GM19035 (cell line): ENCODE data around the gene FRAS1.

Source experiments
- ATAC-seq: cut with Tn5 transposase; IDR thresholded peaks from one replicate; pipeline ENCODE4 v1.9.1; 2021; ENCODE audit not compliant: unreplicated experiment

Gene FRAS1

GRCh38 chr4:78360466-78360865, 303.3 kb downstream of the FRAS1 start:
- ATAC-seq = no peak

- no peak for ATAC-seq
Measured at GRCh38 chr4:78361621-78362120, 304.5 kb downstream of the FRAS1 start.

GRCh38 chr4:78362310-78362709, 305.2 kb downstream of the FRAS1 start:
- no peak for ATAC-seq

- no peak for ATAC-seq
Measured at GRCh38 chr4:78363031-78363570, 306.0 kb downstream of the FRAS1 start.

GRCh38 chr4:78369679-78370078, 312.6 kb downstream of the FRAS1 start:
- ATAC-seq = no peak

GRCh38 chr4:78370631-78371372, 313.7 kb downstream of the FRAS1 start:
- no peak for ATAC-seq

GRCh38 chr4:78372355-78372988, 315.3 kb downstream of the FRAS1 start:
- ATAC-seq = no peak

- no peak for ATAC-seq
Measured at GRCh38 chr4:78377555-78377954, 320.4 kb downstream of the FRAS1 start.

- no peak for ATAC-seq
Measured at GRCh38 chr4:78379040-78379439, 321.9 kb downstream of the FRAS1 start.

GRCh38 chr4:78379991-78380729, 323.0 kb downstream of the FRAS1 start:
- ATAC-seq = no peak

GRCh38 chr4:78386679-78387078, 329.6 kb downstream of the FRAS1 start:
- no peak for ATAC-seq

- no peak for ATAC-seq
Measured at GRCh38 chr4:78395642-78396041, 338.5 kb downstream of the FRAS1 start.

GRCh38 chr4:78396613-78397291, 339.6 kb downstream of the FRAS1 start:
- no peak for ATAC-seq

GRCh38 chr4:78397292-78397630, 340.1 kb downstream of the FRAS1 start:
- no peak for ATAC-seq

- no peak for ATAC-seq
Measured at GRCh38 chr4:78409612-78410202, 352.6 kb downstream of the FRAS1 start.

- no peak for ATAC-seq
Measured at GRCh38 chr4:78410225-78410624, 353.1 kb downstream of the FRAS1 start.

GRCh38 chr4:78410676-78411075, 353.6 kb downstream of the FRAS1 start:
- no peak for ATAC-seq

- no peak for ATAC-seq
Measured at GRCh38 chr4:78414116-78414515, 357.0 kb downstream of the FRAS1 start.

GRCh38 chr4:78417603-78418002, 360.5 kb downstream of the FRAS1 start:
- no peak for ATAC-seq

- no peak for ATAC-seq
Measured at GRCh38 chr4:78418406-78418805, 361.3 kb downstream of the FRAS1 start.

GRCh38 chr4:78423790-78424189, 366.7 kb downstream of the FRAS1 start:
- ATAC-seq = no peak
